Mesenchymal stem cell (in vitro differentiated cells and primary cell): ENCODE measurements around the gene PDCD2.

Experiments
- DNase-seq: peaks from one replicate; pipeline ENCODE4 v3.0.0-alpha.2; 2013
- H2AFZ ChIP-seq: one replicate; pipeline ENCODE4 v1.6.1; 2013; ENCODE audit warnings: low read depth, mild to moderate bottlenecking, control low read depth, inconsistent platforms, low read length, moderate library complexity
- H2AK5ac ChIP-seq: 2 replicates; pipeline ENCODE4 v1.6.1; 2013; ENCODE audit warnings: low read length, moderate library complexity, mild to moderate bottlenecking, inconsistent platforms; ENCODE audit not compliant: severe bottlenecking
- H2BK120ac ChIP-seq: one replicate; pipeline ENCODE4 v1.6.1; 2013; ENCODE audit warnings: low read depth, mild to moderate bottlenecking, inconsistent platforms, low read length, moderate library complexity
- H2BK12ac ChIP-seq, 2 experiments: one replicate each; pipeline ENCODE4 v1.6.1; 2013; ENCODE audit warnings: inconsistent platforms in 2 of 2, low read length in 2 of 2, mild to moderate bottlenecking in 2 of 2, moderate library complexity in 2 of 2, control low read depth in 1 of 2
- H2BK15ac ChIP-seq: one replicate; pipeline ENCODE4 v1.6.1; 2013; ENCODE audit warnings: mild to moderate bottlenecking, low read depth, inconsistent platforms; ENCODE audit not compliant: poor library complexity, severe bottlenecking
- H2BK5ac ChIP-seq: 2 replicates; pipeline ENCODE4 v1.6.1; 2013; ENCODE audit warnings: low read depth, mild to moderate bottlenecking, low read length, control low read depth, inconsistent platforms; ENCODE audit not compliant: poor library complexity, severe bottlenecking
- H3K14ac ChIP-seq, 2 experiments: one replicate each; pipeline ENCODE4 v1.6.1; 2013; ENCODE audit warnings: inconsistent platforms in 2 of 2, low read length in 2 of 2, control low read depth in 1 of 2, mild to moderate bottlenecking in 1 of 2, moderate library complexity in 1 of 2
- H3K18ac ChIP-seq, 2 experiments: one replicate each; pipeline ENCODE4 v1.6.1; 2013; ENCODE audit warnings: inconsistent platforms in 2 of 2, low read length in 2 of 2, control low read depth in 1 of 2, low read depth in 1 of 2, mild to moderate bottlenecking in 1 of 2
- H3K23ac ChIP-seq, 2 experiments: one replicate each; pipeline ENCODE4 v1.6.1; 2013; ENCODE audit warnings: inconsistent platforms in 2 of 2, low read length in 2 of 2, mild to moderate bottlenecking in 2 of 2, moderate library complexity in 2 of 2, control low read depth in 1 of 2
- H3K27ac ChIP-seq: 2 replicates; pipeline ENCODE4 v1.5.1; 2013; ENCODE audit warnings: mild to moderate bottlenecking, moderate library complexity, low read length, control low read depth, inconsistent platforms; ENCODE audit not compliant: poor library complexity, severe bottlenecking
- H3K27me3 ChIP-seq, 2 experiments: 2 replicates each; pipeline versions ENCODE4 v1.6.1 to v1.7.0; 2013; ENCODE audit warnings: low read length in 2 of 2, mild to moderate bottlenecking in 2 of 2, moderate library complexity in 2 of 2, control low read depth in 1 of 2, inconsistent platforms in 1 of 2; ENCODE audit not compliant: control insufficient read depth in 1 of 2, insufficient read depth in 1 of 2
- H3K36me3 ChIP-seq, 2 experiments: 2 replicates each; pipeline versions ENCODE4 v1.6.1 to v1.7.0; 2013; ENCODE audit warnings: low read length in 2 of 2, control low read depth in 1 of 2, inconsistent platforms in 1 of 2, low read depth in 1 of 2, mild to moderate bottlenecking in 1 of 2; ENCODE audit not compliant: insufficient read depth in 2 of 2, control insufficient read depth in 1 of 2
- H3K4ac ChIP-seq, 2 experiments: one replicate each; pipeline ENCODE4 v1.6.1; 2013; ENCODE audit warnings: inconsistent platforms in 2 of 2, low read length in 2 of 2, mild to moderate bottlenecking in 2 of 2, moderate library complexity in 2 of 2, control low read depth in 1 of 2, low read depth in 1 of 2
- H3K4me1 ChIP-seq: 2 replicates; pipeline ENCODE4 v1.6.1; 2013; ENCODE audit warnings: low read depth, low read length, control low read depth; ENCODE audit not compliant: control insufficient read depth, insufficient read depth
- H3K4me2 ChIP-seq: 2 replicates; pipeline ENCODE4 v1.6.1; 2013; ENCODE audit warnings: low read length, mild to moderate bottlenecking, inconsistent platforms; ENCODE audit not compliant: poor library complexity, severe bottlenecking
- H3K4me3 ChIP-seq, 2 experiments: 2 replicates each; pipeline versions ENCODE4 v1.5.1 to v1.7.0; 2013; ENCODE audit warnings: low read length in 2 of 2, mild to moderate bottlenecking in 2 of 2, control low read depth in 1 of 2, low read depth in 1 of 2; ENCODE audit not compliant: insufficient read depth in 1 of 2
- H3K79me1 ChIP-seq: replicated peaks from 2 replicates; pipeline ENCODE4 v1.6.1; 2013; ENCODE audit warnings: mild to moderate bottlenecking, control low read depth, low read length, inconsistent platforms; ENCODE audit not compliant: poor library complexity, severe bottlenecking
- H3K9ac ChIP-seq: 2 replicates; pipeline ENCODE4 v1.7.0; 2013; ENCODE audit warnings: mild to moderate bottlenecking, low read length, moderate library complexity
- H3K9me3 ChIP-seq: 2 replicates; pipeline ENCODE4 v1.7.0; 2013; ENCODE audit warnings: mild to moderate bottlenecking, low read length; ENCODE audit not compliant: control insufficient read depth
- H4K8ac ChIP-seq: one replicate; pipeline ENCODE4 v1.6.1; 2013; ENCODE audit warnings: inconsistent platforms, mild to moderate bottlenecking, low read length, moderate library complexity
- H4K91ac ChIP-seq: one replicate; pipeline ENCODE4 v1.6.1; 2013; ENCODE audit warnings: mild to moderate bottlenecking, low read length, inconsistent platforms
- WGBS: methylation state at CpG from one replicate; pipeline ENCODE4 v1.1.7; 2013; ENCODE audit warnings: mixed read lengths; 5-methylcytosine and 5-hydroxymethylcytosine counted together

The PDCD2 gene

DNA sequence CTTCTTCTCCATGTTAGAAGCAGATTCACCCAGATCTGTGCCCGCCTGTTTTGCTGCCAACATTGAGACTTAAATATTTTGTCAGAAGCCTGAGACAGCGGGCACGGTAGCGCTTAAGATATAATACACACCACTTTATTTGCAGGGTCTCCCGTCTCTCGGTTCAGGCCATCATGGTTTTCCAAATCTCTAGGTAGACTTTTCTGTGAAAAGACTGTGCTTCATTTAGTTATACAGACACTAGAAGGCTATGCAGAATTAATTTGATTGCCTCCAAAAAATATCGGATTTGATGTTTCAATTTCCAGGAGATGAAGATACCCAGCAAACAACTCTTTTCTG is 29.7 kb downstream of the PDCD2 start:
- Histone ChIP-seq H3K79me1 (peaks cover 12% of the 10 kb centered on the region), H3K4me3 (peak overlapping the region; percentile 97 to 100), H3K14ac (no peak overlapping the region), H2BK15ac (no peak overlapping the region), H3K9me3 (no peaks in the 10 kb centered on the region), H2BK12ac (no peak overlapping the region), H3K18ac (peak overlapping the region in 1 of 2 experiments; percentile 70), H4K91ac (peak overlapping the region; percentile 64), H3K4me2 (peak overlapping the region; percentile 96), H3K4me1 (peaks cover 2% of the 10 kb centered on the region), H4K8ac (peak overlapping the region; percentile 99), H2AK5ac (no peak overlapping the region), H3K27ac (no peak overlapping the region), H3K27me3 (no peaks in the 10 kb centered on the region), H3K36me3 (peaks cover 0 to 26% of the 10 kb centered on the region in 2 experiments), H3K9ac (peak overlapping the region; percentile 99), H2BK5ac (no peak overlapping the region), H3K4ac (peak overlapping the region; percentile 27 to 84), H3K23ac (peak overlapping the region in 1 of 2 experiments; percentile 20), H2AFZ (peak overlapping the region; percentile 65), H2BK120ac (no peak overlapping the region)
- 22% methylated on average over 4 of the region's 7 CpGs for WGBS
- no peak for DNase-seq

DNA sequence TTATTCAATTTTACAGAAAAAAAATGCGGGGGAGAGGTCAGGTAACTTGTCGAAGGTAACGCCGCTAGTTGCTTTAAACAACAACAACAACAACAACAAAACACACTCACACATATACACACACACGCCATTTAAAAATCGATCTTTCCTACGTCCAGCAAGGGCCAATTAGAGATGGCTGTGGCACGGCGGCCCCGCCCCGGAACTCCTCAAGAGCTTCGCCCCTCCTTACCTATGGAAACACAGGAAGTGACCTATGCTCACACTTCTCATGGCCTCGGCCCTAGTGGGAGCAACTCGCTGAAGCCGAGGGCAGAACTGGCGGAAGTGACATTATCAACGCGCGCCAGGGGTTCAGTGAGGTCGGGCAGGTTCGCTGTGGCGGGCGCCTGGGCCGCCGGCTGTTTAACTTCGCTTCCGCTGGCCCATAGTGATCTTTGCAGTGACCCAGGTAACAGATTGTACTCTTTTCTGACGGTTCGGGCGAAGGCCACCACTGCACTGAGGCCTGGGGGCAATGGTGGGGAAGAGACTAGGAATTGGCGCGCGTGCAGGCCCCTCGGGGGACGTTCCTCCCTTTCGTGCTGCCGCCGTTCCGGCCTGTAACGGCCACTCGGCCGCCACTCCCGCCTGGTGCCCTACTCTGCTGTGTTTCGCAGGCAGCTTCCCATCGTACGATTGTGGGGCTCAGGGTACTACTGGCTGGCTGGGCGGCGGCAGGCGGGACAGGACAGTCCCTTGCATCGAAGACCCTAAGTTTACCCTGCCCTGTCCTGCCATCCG is 30.2 kb downstream of the PDCD2 start, which contains the start of gene TBP:
TBP (plus strand) TSS at position 357 of the 783 bp plus-strand sequence. CDS start 2,661 bp downstream, outside the sequence.
- H3K23ac ChIP-seq: peak within 1 kb of the TSS in 1 of 2 experiments; percentile 20
- H3K79me1 ChIP-seq: peaks cover 10% of the 10 kb centered on the region
- H2BK12ac ChIP-seq: peak within 1 kb of the TSS in 1 of 2 experiments; percentile 83
- peak within 1 kb of the TSS; percentile 99 for H4K8ac ChIP-seq
- peak within 1 kb of the TSS; percentile 60 for H3K27ac ChIP-seq
- peak within 1 kb of the TSS; percentile 64 for H4K91ac ChIP-seq
- peaks cover 0 to 26% of the 10 kb centered on the region in 2 experiments for H3K36me3 ChIP-seq
- peak within 1 kb of the TSS; percentile 64 to 84 for H3K4ac ChIP-seq
- H2BK120ac ChIP-seq: no peak within 1 kb of the TSS
- no peak within 1 kb of the TSS for H2BK15ac ChIP-seq
- no peak within 1 kb of the TSS for H2AK5ac ChIP-seq
- H3K4me3 ChIP-seq: peak within 1 kb of the TSS; percentile 97 to 100
- H2AFZ ChIP-seq: peak within 1 kb of the TSS; percentile 65
- H3K18ac ChIP-seq: peak within 1 kb of the TSS; percentile 70 to 93
- no peaks in the 10 kb centered on the region for H3K27me3 ChIP-seq
- no peaks in the 10 kb centered on the region for H3K9me3 ChIP-seq
- H3K4me2 ChIP-seq: peak within 1 kb of the TSS; percentile 96
- peaks cover 2% of the 10 kb centered on the region for H3K4me1 ChIP-seq
- peak within 1 kb of the TSS; percentile 99 for H3K9ac ChIP-seq
- under 1% methylated on average over 51 of the region's 51 CpGs for WGBS
- peak within 1 kb of the TSS; percentile 20 for H2BK5ac ChIP-seq
- peak within 1 kb of the TSS in 1 of 2 experiments; percentile 5 for H3K14ac ChIP-seq
- DNase-seq: peak; percentile 100

GRCh38 chr6:170553534-170554012 is 30.9 kb downstream of the PDCD2 start:
- Histone ChIP-seq H2BK5ac (no peak overlapping the region), H2BK120ac (no peak overlapping the region), H2BK15ac (no peak overlapping the region), H3K27me3 (no peaks in the 10 kb centered on the region), H3K4me1 (peaks cover 2% of the 10 kb centered on the region), H3K9ac (peak overlapping the region; percentile 99), H3K14ac (no peak overlapping the region), H3K27ac (peak overlapping the region; percentile 60), H3K36me3 (peaks cover 0 to 28% of the 10 kb centered on the region in 2 experiments), H3K79me1 (peaks cover 5% of the 10 kb centered on the region), H3K23ac (no peak overlapping the region), H3K9me3 (no peaks in the 10 kb centered on the region), H3K4me3 (peak overlapping the region; percentile 61 to 100), H3K18ac (peak overlapping the region; percentile 25 to 26), H3K4me2 (peak overlapping the region; percentile 75), H2AFZ (no peak overlapping the region), H2AK5ac (no peak overlapping the region), H3K4ac (peak overlapping the region; percentile 64 to 75), H4K8ac (peak overlapping the region; percentile 33), H2BK12ac (peak overlapping the region in 1 of 2 experiments; percentile 83), H4K91ac (no peak overlapping the region)
- DNase-seq: peak; percentile 85
- WGBS: 3% methylated on average over 8 of the region's 13 CpGs
